Measurements from ENCODE around the gene TUBA4A.

GRCh38 chr2:219249203-219249980 is 4.3 kb downstream of the TUBA4A start:
- TF ChIP-seq CTCF (IDR thresholded peaks at IDR 0.05) = no peak
- no peak for TF ChIP-seq POLR2A (IDR thresholded peaks at IDR 0.05)

All from testis (tissue), 2 donors.